Breast epithelium (tissue), 4 donors: ENCODE data around the gene RNF180. TPM values are rescaled to one million over a fixed set of nuclear protein-coding genes. Genes with fewer than 3 reads are reported as not detected.
"Not testable (repeated sequence)": the region's sequence is repeated elsewhere in the genome, so short reads cannot be mapped to it uniquely, and the experiment has no call there.

ENCODE experiments used
- DNase-seq, 2 donors: peaks; one replicate each; pipeline ENCODE4 v3.0.0-alpha.2; 2019; ENCODE audit warnings: low spot score in 2 of 2
- H3K27ac ChIP-seq, 2 donors: fragments of 200-600 bp; sonication (generic) in 1 of 2; one replicate each; pipeline ENCODE4 v1.5.1; 2016 to 2019; ENCODE audit warnings: mild to moderate bottlenecking in 1 of 2
- H3K27me3 ChIP-seq, 2 donors: fragments of 200-600 bp; sonication (generic) in 1 of 2; one replicate each; pipeline versions ENCODE4 v1.5.1 to v1.6.0; 2017 to 2019; ENCODE audit warnings: control low read depth in 1 of 2, mild to moderate bottlenecking in 1 of 2
- H3K36me3 ChIP-seq: fragments of 200-600 bp; one replicate; pipeline ENCODE4 v1.5.1; 2019
- H3K4me1 ChIP-seq, 2 donors: fragments of 200-600 bp; sonication (generic); one replicate each; pipeline ENCODE4 v1.5.1; 2016 to 2019; ENCODE audit warnings: control low read depth in 1 of 2
- H3K4me3 ChIP-seq, 3 donors: fragments of 200-600 bp; sonication (generic); 1 replicate in 2 of 3; 2 replicates in 1 of 3; pipeline ENCODE4 v1.5.1; 2016 to 2019; ENCODE audit warnings: mild to moderate bottlenecking in 3 of 3, moderate library complexity in 2 of 3
- H3K9me3 ChIP-seq, 2 donors: fragments of 200-600 bp; sonication (generic) in 1 of 2; one replicate each; pipeline ENCODE4 v1.5.1; 2016 to 2019; ENCODE audit warnings: control low read depth in 1 of 2
- POLR2A ChIP-seq: fragments of 450-650 bp; IDR thresholded peaks from one replicate; pipeline ENCODE4 v1.6.1; 2016; ENCODE audit warnings: antibody characterized with exemption, mild to moderate bottlenecking, moderate library complexity
- POLR2AphosphoS5 ChIP-seq, 3 donors: sonication (generic); formaldehyde crosslinking; IDR thresholded peaks; one replicate each; pipeline ENCODE4 v1.6.1; 2017; ENCODE audit warnings: antibody characterized with exemption in 3 of 3
- intact Hi-C: fragments of 100-400 bp; cut with DNase I; formaldehyde crosslinking; loops from one replicate; pipeline ENCODE4 v1.15.1; 2023; ENCODE audit warnings: low total_unique reads
- total RNA-seq, 3 donors: library from RNA; depleted of rRNA; stranded (reverse); fragments of >200 nt; gene quantifications; one replicate each; pipeline ENCODE4 v1.1.0, GENCODE V29; 2016
- TF ChIP-seq, protein P1 (sequence below), 3 donors: fragments of 450-650 bp; IDR thresholded peaks; one replicate each; pipeline ENCODE4 v1.5.1; 2016 to 2017; ENCODE audit warnings: antibody characterized with exemption in 3 of 3, mild to moderate bottlenecking in 3 of 3, moderate library complexity in 3 of 3

RNF180 gene
- total RNA-seq, 3 donors from 2014 or later = 14.4 to 22.7 (median 16.2) TPM

DNA sequence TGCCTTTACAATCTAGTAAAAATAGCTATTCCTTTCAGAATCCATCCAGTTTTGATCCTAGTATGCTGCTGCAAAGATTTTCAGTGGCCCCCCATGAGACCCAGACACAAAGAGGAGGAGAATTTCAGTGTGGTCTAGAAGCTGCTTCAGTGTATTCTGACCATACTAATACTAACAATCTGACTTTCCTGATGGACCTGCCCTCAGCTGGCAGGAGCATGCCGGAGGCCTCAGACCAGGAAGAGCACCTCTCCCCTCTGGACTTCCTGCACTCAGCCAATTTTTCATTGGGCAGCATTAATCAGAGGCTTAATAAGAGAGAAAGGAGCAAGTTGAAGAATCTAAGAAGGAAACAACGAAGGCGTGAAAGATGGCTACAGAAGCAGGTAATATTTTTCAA lies 48.5 kb downstream of the RNF180 start:
- no peaks in the 10 kb centered on the region for H3K36me3 ChIP-seq
- H3K4me1 ChIP-seq = no peaks in the 10 kb centered on the region
- no peak overlapping the region for H3K27ac ChIP-seq
- no peaks in the 10 kb centered on the region for H3K9me3 ChIP-seq
- TF ChIP-seq POLR2AphosphoS5 (IDR thresholded peaks at IDR 0.05) = no peak
- TF ChIP-seq, protein P1, sequence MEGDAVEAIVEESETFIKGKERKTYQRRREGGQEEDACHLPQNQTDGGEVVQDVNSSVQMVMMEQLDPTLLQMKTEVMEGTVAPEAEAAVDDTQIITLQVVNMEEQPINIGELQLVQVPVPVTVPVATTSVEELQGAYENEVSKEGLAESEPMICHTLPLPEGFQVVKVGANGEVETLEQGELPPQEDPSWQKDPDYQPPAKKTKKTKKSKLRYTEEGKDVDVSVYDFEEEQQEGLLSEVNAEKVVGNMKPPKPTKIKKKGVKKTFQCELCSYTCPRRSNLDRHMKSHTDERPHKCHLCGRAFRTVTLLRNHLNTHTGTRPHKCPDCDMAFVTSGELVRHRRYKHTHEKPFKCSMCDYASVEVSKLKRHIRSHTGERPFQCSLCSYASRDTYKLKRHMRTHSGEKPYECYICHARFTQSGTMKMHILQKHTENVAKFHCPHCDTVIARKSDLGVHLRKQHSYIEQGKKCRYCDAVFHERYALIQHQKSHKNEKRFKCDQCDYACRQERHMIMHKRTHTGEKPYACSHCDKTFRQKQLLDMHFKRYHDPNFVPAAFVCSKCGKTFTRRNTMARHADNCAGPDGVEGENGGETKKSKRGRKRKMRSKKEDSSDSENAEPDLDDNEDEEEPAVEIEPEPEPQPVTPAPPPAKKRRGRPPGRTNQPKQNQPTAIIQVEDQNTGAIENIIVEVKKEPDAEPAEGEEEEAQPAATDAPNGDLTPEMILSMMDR (IDR thresholded peaks at IDR 0.05) = no peak
- DNase-seq = no peak
- no peaks in the 10 kb centered on the region for H3K27me3 ChIP-seq
- no peak overlapping the region for H3K4me3 ChIP-seq
- intact Hi-C loops = no loop called here

DNA sequence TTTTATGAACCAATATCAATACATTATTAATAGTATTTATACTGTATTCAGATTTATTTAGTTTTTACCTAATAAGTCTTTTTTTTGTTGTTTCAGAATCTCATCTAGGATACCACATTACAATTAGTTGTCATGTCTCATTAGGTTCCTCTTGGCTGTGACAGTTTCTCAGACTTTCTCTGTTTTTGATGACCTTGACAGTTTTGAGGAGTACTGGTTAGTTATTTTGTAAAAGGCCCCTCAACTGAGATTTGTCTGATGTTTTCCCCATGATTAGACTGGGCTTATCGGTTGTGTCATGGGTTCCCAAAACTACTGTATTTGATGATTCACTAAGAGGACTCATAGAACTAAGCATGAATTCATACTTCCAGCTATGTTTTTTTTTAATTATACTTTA lies 56.3 kb downstream of the RNF180 start:
- DNase-seq = no peak
- no peaks in the 10 kb centered on the region for H3K4me1 ChIP-seq
- TF ChIP-seq, protein P1 (IDR thresholded peaks at IDR 0.05) = no peak
- TF ChIP-seq POLR2A = no peak
- no peak overlapping the region for H3K27ac ChIP-seq
- H3K27me3 ChIP-seq = no peaks in the 10 kb centered on the region
- no peaks in the 10 kb centered on the region for H3K9me3 ChIP-seq
- H3K4me3 ChIP-seq = no peak overlapping the region
- no peaks in the 10 kb centered on the region for H3K36me3 ChIP-seq
- intact Hi-C loops = no loop called here

DNA sequence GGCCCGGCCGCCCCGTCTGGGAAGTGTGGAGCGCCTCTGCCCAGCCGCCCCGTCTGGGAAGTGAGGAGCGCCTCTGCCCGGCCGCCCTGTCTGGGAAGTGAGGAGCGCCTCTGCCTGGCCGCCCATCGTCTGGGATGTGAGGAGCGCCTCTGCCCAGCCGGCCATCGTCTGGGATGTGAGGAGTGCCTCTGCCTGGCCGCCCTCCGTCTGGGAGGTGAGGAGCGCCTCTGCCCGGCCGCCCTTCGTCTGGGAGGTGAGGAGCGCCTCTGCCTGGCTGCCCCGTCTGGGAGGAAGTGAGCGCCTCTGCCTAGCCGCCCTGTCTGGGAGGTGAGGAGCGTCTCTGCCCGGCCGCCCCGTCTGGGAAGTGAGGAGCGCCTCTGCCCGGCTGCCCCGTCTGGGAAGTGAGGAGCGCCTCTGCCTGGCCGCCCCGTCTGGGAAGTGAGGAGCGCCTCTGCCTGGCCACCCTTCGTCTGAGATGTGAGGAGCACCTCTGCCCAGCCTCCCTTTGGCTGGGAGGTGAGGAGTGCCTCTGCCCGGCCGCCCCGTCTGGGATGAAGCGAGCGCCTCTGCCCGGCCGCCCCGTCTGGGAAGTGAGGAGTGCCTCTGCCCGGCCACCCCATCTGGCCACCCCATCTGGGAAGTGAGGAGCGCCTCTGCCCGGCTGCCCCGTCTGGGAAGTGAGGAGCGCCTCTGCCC lies 59.8 kb downstream of the RNF180 start:
- not testable (repeated sequence) for H3K9me3 ChIP-seq, H3K36me3 ChIP-seq, H3K4me3 ChIP-seq, DNase-seq, H3K27ac ChIP-seq, H3K4me1 ChIP-seq, H3K27me3 ChIP-seq
- intact Hi-C loops = loop anchor here (5.0 kb wide), 1 partner anchor 397 kb away; no protein-coding TSS in a partner anchor

DNA sequence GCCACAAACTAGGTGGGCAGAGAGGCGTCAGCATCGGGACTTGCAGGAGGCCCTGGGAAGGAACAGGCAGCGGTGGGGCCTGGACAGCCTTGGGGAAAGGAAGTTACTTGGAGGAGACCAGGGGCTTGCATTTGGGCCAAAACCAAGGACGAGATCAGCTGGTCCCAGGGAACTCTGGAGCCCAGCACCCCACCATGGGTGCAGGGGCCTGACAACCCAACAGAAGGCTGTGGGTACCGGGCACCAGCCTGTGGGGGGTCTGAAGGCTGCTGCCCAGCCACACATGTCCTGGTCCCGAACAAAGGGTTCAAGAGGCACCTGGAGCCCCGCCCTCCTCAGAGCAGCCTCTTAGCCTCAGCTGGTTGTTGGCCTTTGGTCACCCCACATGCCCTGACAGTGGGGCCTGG lies 61.5 kb downstream of the RNF180 start:
- not testable (repeated sequence) for H3K4me3 ChIP-seq, H3K4me1 ChIP-seq, H3K27me3 ChIP-seq, H3K36me3 ChIP-seq, DNase-seq, H3K9me3 ChIP-seq, H3K27ac ChIP-seq
- intact Hi-C loops = loop anchor here (5.0 kb wide), 1 partner anchor 395 kb away; no protein-coding TSS in a partner anchor

DNA sequence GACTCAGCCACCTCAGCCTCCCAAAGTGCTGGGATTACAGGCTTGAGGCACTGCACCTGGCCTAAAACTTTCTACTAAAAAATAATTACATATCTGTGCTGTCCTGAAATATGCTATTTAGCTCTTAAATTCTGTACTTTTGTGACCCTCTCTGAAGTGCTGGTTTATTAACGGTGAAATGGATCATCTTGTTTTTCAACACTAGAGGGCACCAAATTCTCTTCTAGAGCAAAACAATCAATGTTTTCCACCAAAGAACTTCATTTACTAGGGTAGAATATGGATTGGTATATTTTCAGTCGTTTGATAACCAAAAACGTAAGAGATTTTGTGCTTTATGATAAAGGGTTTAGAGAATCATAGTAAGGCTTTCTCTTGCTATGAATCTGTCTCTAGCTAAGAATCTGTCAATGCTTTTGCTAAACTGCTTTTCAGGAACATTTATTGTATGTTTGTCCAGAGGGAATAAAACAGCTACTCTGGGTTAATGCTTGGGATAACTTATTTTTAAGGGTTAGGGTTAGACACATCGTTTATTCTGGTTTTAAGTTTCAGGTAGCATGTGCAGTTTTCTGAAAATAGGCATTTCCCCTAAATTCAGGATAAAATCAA lies 63.6 kb downstream of the RNF180 start:
- no peak overlapping the region for H3K4me3 ChIP-seq
- H3K27me3 ChIP-seq = no peaks in the 10 kb centered on the region
- no peak overlapping the region for H3K27ac ChIP-seq
- DNase-seq = no peak
- intact Hi-C loops = loop anchor here (5.0 kb wide), 1 partner anchor 393 kb away; no protein-coding TSS in a partner anchor
- H3K9me3 ChIP-seq = no peaks in the 10 kb centered on the region
- no peaks in the 10 kb centered on the region for H3K4me1 ChIP-seq
- H3K36me3 ChIP-seq = no peaks in the 10 kb centered on the region
- no peak for TF ChIP-seq POLR2A
- TF ChIP-seq POLR2AphosphoS5 (IDR thresholded peaks at IDR 0.05) = no peak
- TF ChIP-seq, protein P1 (IDR thresholded peaks at IDR 0.05) = peak in 2 of 3 donors; percentile 38 to 39

DNA sequence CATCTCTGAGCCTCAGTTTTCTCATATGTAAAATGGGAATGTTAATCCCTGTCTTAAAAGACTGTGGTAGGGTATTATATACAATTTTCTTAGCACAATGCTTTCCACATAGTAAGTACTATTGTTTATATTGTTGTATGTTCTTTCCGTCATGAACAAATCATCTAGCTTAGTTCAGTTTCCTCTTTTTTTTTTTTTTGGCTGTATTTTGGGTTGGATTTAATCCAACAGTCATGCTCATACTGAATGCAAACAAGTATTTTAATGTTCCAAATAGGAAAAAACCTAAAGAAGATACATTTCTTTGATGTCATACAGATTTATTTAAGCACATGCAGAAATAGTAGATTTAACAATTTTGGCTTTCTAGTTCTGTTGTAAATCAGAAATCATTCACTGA lies 95.1 kb downstream of the RNF180 start:
- no peaks in the 10 kb centered on the region for H3K27me3 ChIP-seq
- H3K4me3 ChIP-seq = no peak overlapping the region
- intact Hi-C loops = no loop called here
- no peaks in the 10 kb centered on the region for H3K4me1 ChIP-seq
- no peak overlapping the region for H3K27ac ChIP-seq
- TF ChIP-seq, protein P1 (IDR thresholded peaks at IDR 0.05) = no peak
- TF ChIP-seq POLR2AphosphoS5 (IDR thresholded peaks at IDR 0.05) = no peak
- no peak for TF ChIP-seq POLR2A
- no peak for DNase-seq
- H3K9me3 ChIP-seq = peaks cover 0 to 7% of the 10 kb centered on the region in 2 donors
- no peaks in the 10 kb centered on the region for H3K36me3 ChIP-seq
